Smooth muscle cell (in vitro differentiated cells): ENCODE measurements around the gene BMPR1A. TPM values are rescaled to one million over a fixed set of nuclear protein-coding genes. Genes with fewer than 3 reads are reported as not detected.

Experiments
- DNase-seq: peaks from one replicate; lab custom pipeline; 2025; ENCODE audit not compliant: unreplicated experiment; lab: John Stamatoyannopoulos, UW
- H2AFZ ChIP-seq: fragments of 200-600 bp; sonication (generic); 2 replicates; pipeline ENCODE4 v1.6.0; 2016; ENCODE audit warnings: antibody characterized with exemption, low read depth, mild to moderate bottlenecking
- H3F3A ChIP-seq: fragments of 200-600 bp; sonication (generic); 2 replicates; pipeline ENCODE4 v1.6.0; 2017; ENCODE audit warnings: antibody characterized with exemption, low read depth
- H3K27ac ChIP-seq: fragments of 200-600 bp; sonication (generic); 2 replicates; pipeline ENCODE4 v1.5.1; 2016; ENCODE audit warnings: low read depth, mild to moderate bottlenecking
- H3K27me3 ChIP-seq: fragments of 200-600 bp; sonication (generic); 2 replicates; pipeline ENCODE4 v1.6.1; 2016; ENCODE audit warnings: low read depth, mild to moderate bottlenecking
- H3K36me3 ChIP-seq: fragments of 200-600 bp; sonication (generic); 2 replicates; pipeline ENCODE4 v1.5.1; 2016; ENCODE audit warnings: low read depth
- H3K4me1 ChIP-seq: fragments of 200-600 bp; sonication (generic); 2 replicates; pipeline ENCODE4 v1.5.1; 2016; ENCODE audit warnings: low read depth
- H3K4me2 ChIP-seq: fragments of 200-600 bp; sonication (generic); 2 replicates; pipeline ENCODE4 v1.6.0; 2016; ENCODE audit warnings: mild to moderate bottlenecking
- H3K4me3 ChIP-seq: fragments of 200-600 bp; sonication (generic); 2 replicates; pipeline ENCODE4 v1.5.1; 2016; ENCODE audit warnings: mild to moderate bottlenecking
- H3K79me2 ChIP-seq: fragments of 200-600 bp; sonication (generic); 2 replicates; pipeline ENCODE4 v1.6.0; 2016; ENCODE audit warnings: low read depth, mild to moderate bottlenecking
- H3K9ac ChIP-seq: fragments of 200-600 bp; sonication (generic); 2 replicates; pipeline ENCODE4 v1.6.0; 2016; ENCODE audit warnings: low read depth
- H3K9me3 ChIP-seq: fragments of 200-600 bp; sonication (generic); replicated peaks from 2 replicates; pipeline ENCODE4 v1.5.1; 2016; ENCODE audit warnings: low read depth
- H4K20me1 ChIP-seq: fragments of 200-600 bp; sonication (generic); 2 replicates; pipeline ENCODE4 v1.6.0; 2016; ENCODE audit warnings: low read depth
- WGBS: methylation state at CpG from one replicate; pipeline ENCODE4 v1.1.7; 2016; ENCODE audit warnings: low lambda C conversion rate; 5-methylcytosine and 5-hydroxymethylcytosine counted together
- polyA plus RNA-seq: library from polyadenylated mRNA; unstranded; fragments of >200 nt; fragmentation: Nextera tagmentation; extraction: Ambion mirVana; gene quantifications from 2 replicates; pipeline ENCODE4 v1.2.1, GENCODE V29; 2016
- total RNA-seq: library from RNA; depleted of rRNA; stranded (reverse); fragments of >200 nt; gene quantifications from 2 replicates; pipeline ENCODE4 v1.2.3, GENCODE V29; 2014
- TF ChIP-seq, protein P1 (sequence below): fragments of 200-600 bp; sonication (generic); IDR thresholded peaks from 2 replicates; pipeline ENCODE4 v1.5.1; 2017; ENCODE audit warnings: borderline replicate concordance, mild to moderate bottlenecking, antibody characterized with exemption; ENCODE audit not compliant: insufficient read depth, poor library complexity, severe bottlenecking

The BMPR1A gene
- total and polyA plus RNA-seq, 2 experiments from 2014 or later = 15.5 to 80.9 TPM

DNA sequence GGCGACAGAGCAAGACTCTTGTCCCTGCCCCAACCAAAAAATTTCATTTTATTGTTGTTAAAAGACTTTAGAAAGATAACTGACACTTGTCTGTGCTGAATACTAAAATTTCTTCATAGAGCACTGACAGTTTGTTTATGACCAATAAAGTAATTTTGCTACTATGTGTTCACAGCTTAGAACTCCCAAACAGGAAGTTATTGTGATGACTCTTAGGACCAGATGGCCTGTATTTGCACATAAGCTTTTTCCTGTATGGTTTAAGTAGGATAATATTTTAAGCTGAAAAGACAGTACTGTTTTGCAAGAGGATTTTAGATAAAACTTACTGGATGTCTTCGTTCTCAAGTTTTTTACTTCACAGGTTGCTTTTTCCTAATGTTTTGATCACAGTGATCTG is 120.3 kb downstream of the BMPR1A start:
- no peaks in the 10 kb centered on the region for H3K36me3 ChIP-seq
- H3K9ac ChIP-seq = peak overlapping the region; percentile 42
- peaks cover 19% of the 10 kb centered on the region for H4K20me1 ChIP-seq
- no peaks in the 10 kb centered on the region for H3K9me3 ChIP-seq
- peak overlapping the region; percentile 64 for H3K4me2 ChIP-seq
- peaks cover 26% of the 10 kb centered on the region for H3F3A ChIP-seq
- peak overlapping the region; percentile 88 for H3K27ac ChIP-seq
- WGBS = 43% methylated on average over 2 of the region's 2 CpGs
- no peak overlapping the region for H3K4me3 ChIP-seq
- DNase-seq = no peak
- H3K79me2 ChIP-seq = peaks cover 20% of the 10 kb centered on the region
- peaks cover 25% of the 10 kb centered on the region for H3K4me1 ChIP-seq
- TF ChIP-seq, protein P1, sequence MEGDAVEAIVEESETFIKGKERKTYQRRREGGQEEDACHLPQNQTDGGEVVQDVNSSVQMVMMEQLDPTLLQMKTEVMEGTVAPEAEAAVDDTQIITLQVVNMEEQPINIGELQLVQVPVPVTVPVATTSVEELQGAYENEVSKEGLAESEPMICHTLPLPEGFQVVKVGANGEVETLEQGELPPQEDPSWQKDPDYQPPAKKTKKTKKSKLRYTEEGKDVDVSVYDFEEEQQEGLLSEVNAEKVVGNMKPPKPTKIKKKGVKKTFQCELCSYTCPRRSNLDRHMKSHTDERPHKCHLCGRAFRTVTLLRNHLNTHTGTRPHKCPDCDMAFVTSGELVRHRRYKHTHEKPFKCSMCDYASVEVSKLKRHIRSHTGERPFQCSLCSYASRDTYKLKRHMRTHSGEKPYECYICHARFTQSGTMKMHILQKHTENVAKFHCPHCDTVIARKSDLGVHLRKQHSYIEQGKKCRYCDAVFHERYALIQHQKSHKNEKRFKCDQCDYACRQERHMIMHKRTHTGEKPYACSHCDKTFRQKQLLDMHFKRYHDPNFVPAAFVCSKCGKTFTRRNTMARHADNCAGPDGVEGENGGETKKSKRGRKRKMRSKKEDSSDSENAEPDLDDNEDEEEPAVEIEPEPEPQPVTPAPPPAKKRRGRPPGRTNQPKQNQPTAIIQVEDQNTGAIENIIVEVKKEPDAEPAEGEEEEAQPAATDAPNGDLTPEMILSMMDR = no peak
- no peak overlapping the region for H2AFZ ChIP-seq
- H3K27me3 ChIP-seq = no peaks in the 10 kb centered on the region

DNA sequence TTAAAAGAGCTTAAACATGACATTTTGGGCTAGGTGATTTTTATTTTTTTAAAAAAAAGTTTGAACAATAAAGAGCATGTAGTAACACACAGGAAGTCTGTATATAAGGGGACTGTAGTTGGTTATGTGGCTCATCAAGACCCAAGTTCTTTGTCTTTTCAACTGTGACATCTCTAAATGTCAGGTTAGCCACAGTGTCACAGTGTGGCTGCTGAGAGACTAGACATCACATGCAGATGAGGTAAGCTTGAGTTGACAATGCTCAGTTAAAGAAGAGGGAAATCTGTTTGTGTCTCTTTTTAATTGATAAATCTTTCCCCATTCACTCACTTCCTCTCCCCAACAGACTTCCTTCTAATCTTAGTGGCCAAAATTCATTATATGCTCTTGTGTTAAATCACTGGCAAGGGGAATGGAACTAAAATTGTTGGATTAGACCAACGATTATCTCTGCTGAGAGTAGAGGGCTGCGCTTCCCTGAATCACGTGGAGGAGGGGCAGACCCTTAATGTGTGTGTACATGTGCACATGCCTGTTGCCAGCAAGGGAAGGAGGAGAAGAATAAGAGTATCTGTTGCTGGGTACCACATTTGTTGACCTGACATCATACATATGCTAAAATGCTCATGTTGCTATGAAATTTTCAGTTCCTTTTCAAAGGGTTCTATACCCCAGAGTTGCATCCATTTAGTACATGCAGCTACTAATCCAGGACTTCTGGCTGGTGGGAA is 122.7 kb downstream of the BMPR1A start:
- Histone ChIP-seq H3K4me2 (peak overlapping the region; percentile 46), H3K4me1 (peaks cover 16% of the 10 kb centered on the region), H2AFZ (no peak overlapping the region), H3K79me2 (peaks cover 8% of the 10 kb centered on the region), H3K27me3 (no peaks in the 10 kb centered on the region), H4K20me1 (peaks cover 2% of the 10 kb centered on the region), H3K36me3 (no peaks in the 10 kb centered on the region), H3K27ac (peak overlapping the region; percentile 76), H3K9ac (no peak overlapping the region), H3K9me3 (no peaks in the 10 kb centered on the region), H3K4me3 (no peak overlapping the region), H3F3A (peaks cover 19% of the 10 kb centered on the region)
- TF ChIP-seq, protein P1 = no peak
- no peak for DNase-seq
- 64% methylated on average over 3 of the region's 3 CpGs for whole genome bisulfite sequencing

DNA sequence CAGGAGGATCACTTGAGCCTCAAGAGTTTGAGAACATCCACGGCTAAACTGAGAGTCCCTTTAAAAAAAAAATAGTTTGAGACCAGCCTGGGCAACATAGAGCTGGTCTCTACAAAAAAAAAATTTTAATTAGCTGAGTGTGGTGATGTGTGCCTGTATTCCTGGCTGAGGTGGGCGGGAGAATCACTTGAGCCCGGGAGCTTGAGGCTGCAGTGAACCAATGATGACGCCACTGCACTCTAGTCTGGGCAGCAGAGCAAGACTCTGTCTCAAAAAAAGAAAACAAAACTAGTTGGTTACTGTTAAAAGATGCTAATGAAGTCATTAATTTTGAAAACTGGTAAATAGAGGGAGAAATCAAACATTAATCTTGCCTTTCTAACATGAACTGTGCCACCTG is 124.6 kb downstream of the BMPR1A start:
- Histone ChIP-seq H3K79me2 (peaks cover 21% of the 10 kb centered on the region), H3K27ac (peak overlapping the region; percentile 76), H3K4me1 (peaks cover 16% of the 10 kb centered on the region), H3K36me3 (no peaks in the 10 kb centered on the region), H4K20me1 (no peaks in the 10 kb centered on the region), H3K9ac (peak overlapping the region; percentile 6), H3K4me3 (no peak overlapping the region), H3F3A (peaks cover 19% of the 10 kb centered on the region), H3K4me2 (peak overlapping the region; percentile 24), H3K27me3 (no peaks in the 10 kb centered on the region), H3K9me3 (no peaks in the 10 kb centered on the region), H2AFZ (no peak overlapping the region)
- 84% methylated on average over 4 of the region's 4 CpGs for WGBS
- TF ChIP-seq, protein P1 = no peak
- DNase-seq = no peak
